HCEC 1CT (cell line): Measurements from ENCODE around the gene MYH2.
"Not testable (repeated sequence)": the region's sequence is repeated elsewhere in the genome, so short reads cannot be mapped to it uniquely, and the experiment has no call there.

ENCODE experiments used
- DNase-seq: peaks from one replicate; pipeline ENCODE4 v3.0.0-alpha.2; 2017

Gene MYH2

GRCh38 chr17:10549096-10549842, at the start of gene MYH2:
Gene MYH2 (minus strand): TSS chr17:10549658. CDS start chr17:10547920, 1,738 bp downstream.
- DNase-seq: no peak

- DNase-seq: no peak
Measured at GRCh38 chr17:10598621-10599020, 49.2 kb upstream of the MYH2 start.

- DNase-seq: no peak
Measured at GRCh38 chr17:10589553-10590145, 40.2 kb upstream of the MYH2 start.

- DNase-seq: no peak
Measured at GRCh38 chr17:10585529-10585928, 36.1 kb upstream of the MYH2 start.

GRCh38 chr17:10583834-10584233, 34.4 kb upstream of the MYH2 start:
- DNase-seq: no peak

- no peak for DNase-seq
Measured at GRCh38 chr17:10579270-10579669, 29.8 kb upstream of the MYH2 start.

- no peak for DNase-seq
Measured at GRCh38 chr17:10574324-10574723, 24.9 kb upstream of the MYH2 start.

GRCh38 chr17:10563991-10564660, 14.7 kb upstream of the MYH2 start:
- DNase-seq: no peak

- DNase-seq: no peak
Measured at GRCh38 chr17:10558049-10558448, 8.6 kb upstream of the MYH2 start.

- DNase-seq: no peak
Measured at GRCh38 chr17:10557422-10557821, 8.0 kb upstream of the MYH2 start.

GRCh38 chr17:10556301-10557005, 7.0 kb upstream of the MYH2 start:
- no peak for DNase-seq

GRCh38 chr17:10550014-10550413, 556 bp upstream of the MYH2 start:
- DNase-seq: no peak

- DNase-seq: no peak
Measured at GRCh38 chr17:10547351-10547750, 2.1 kb downstream of the MYH2 start.

GRCh38 chr17:10543486-10543885, 6.0 kb downstream of the MYH2 start:
- not testable (repeated sequence) for DNase-seq

GRCh38 chr17:10541179-10541578, 8.3 kb downstream of the MYH2 start:
- not testable (repeated sequence) for DNase-seq

- DNase-seq: no peak
Measured at GRCh38 chr17:10532026-10532425, 17.4 kb downstream of the MYH2 start.

- DNase-seq: no peak
Measured at GRCh38 chr17:10527419-10527818, 22.0 kb downstream of the MYH2 start.

- DNase-seq: no peak
Measured at GRCh38 chr17:10526517-10526916, 22.9 kb downstream of the MYH2 start.

- no peak for DNase-seq
Measured at GRCh38 chr17:10523064-10523463, 26.4 kb downstream of the MYH2 start.

- no peak for DNase-seq
Measured at GRCh38 chr17:10521949-10522348, 27.5 kb downstream of the MYH2 start.

- no peak for DNase-seq
Measured at GRCh38 chr17:10518271-10519037, 31.0 kb downstream of the MYH2 start, which contains the start of gene MYH1. Gene MYH1 (minus strand): TSS chr17:10518542. CDS start chr17:10516642, 1,900 bp downstream.

GRCh38 chr17:10516638-10517037, 32.8 kb downstream of the MYH2 start:
- DNase-seq: no peak

- no peak for DNase-seq
Measured at GRCh38 chr17:10516065-10516464, 33.4 kb downstream of the MYH2 start.
